ENCODE measurements around the gene SDHAF2. TPM values are rescaled to one million over a fixed set of nuclear protein-coding genes. Genes with fewer than 3 reads are reported as not detected.
A peak's percentile ranks its signal among the peaks of the same experiment; 100 is the strongest.

Gene SDHAF2
- total and polyA plus RNA-seq, 9 of the 15 experiments (the other 6 are each of a cell fraction or from before 2014, with no cell fraction given), result 21.2 to 144 (median 40.4) TPM

DNA sequence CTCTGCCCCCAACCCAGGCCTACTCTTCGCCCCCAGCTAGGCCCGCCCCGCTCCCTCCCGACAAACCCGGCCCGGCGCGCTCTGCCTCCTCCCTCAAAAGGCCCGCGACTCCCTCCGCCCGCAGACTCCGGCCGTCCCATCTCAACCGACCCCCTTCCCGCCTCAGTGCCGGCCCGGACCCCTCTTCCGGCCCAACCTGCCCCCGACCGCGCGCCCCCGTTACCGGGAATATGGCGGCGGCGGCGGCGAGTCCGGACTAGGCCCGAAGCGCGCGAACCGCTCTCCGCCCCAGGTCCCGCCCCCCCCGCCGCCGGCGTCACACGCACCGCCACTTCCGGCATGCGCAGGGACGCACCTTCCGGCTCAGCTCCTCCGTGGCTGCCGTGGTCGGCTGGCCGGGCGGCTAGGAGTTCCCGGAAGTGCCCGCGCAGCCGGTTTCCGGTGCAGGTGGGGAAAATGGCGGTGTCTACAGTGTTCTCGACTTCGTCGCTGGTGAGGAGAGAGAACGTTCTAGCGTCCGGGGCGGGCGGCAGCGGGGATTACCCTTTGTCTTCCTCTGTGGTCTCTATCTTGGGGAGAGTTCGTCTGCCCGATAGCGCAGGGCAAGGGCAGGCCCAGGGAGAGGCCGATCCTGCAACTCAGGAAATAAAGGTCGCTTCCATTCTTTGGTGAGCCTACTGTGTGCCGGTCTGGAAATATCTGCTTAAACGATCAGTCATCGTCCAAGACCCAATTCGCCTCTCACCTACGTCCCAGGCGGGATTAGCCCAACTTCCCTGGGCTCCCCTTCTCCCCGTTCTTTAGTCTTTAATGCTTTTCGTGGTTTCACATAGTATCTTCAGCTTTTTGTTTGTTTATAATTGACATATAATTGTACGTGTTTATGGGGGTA lies at the start of gene SDHAF2, which contains the start of gene CPSF7 (continued):
- TF ChIP-seq ZNF592 (IDR thresholded peaks at IDR 0.05), result no peak
- TF ChIP-seq TCF3 (CRISPR knock-in tag; IDR thresholded peaks at IDR 0.05), result 0 out of 2 replicates have a peak, but pooled peaks have one; percentile 10
- no peak for TF ChIP-seq CHD4 (IDR thresholded peaks at IDR 0.05; ENCODE audit: insufficient read depth, insufficient replicate concordance, low read depth, low read length, poor library complexity, severe bottlenecking)
- no peak for TF ChIP-seq SMARCA5 (IDR thresholded peaks at IDR 0.05)
- no peak; the same call in 1 of the 2 replicates for TF ChIP-seq CTBP1 (IDR thresholded peaks at IDR 0.05; ENCODE audit: borderline replicate concordance)
- TF ChIP-seq UBTF (IDR thresholded peaks at IDR 0.05; ENCODE audit: borderline replicate concordance in 1 of 2, low read depth in 2 of 2, low read length in 2 of 2), result peak in 1 of 2 experiments; percentile 95; a peak in 2 of 4 replicates
- TF ChIP-seq ETS2 (tag; IDR thresholded peaks at IDR 0.05; ENCODE audit: borderline replicate concordance, poor library complexity, severe bottlenecking), result no peak
- no peak for TF ChIP-seq ZNF408 (CRISPR knock-in tag; IDR thresholded peaks at IDR 0.05; ENCODE audit: low read depth)
- peak; percentile 98 for TF ChIP-seq GABPB1 (CRISPR knock-in tag; IDR thresholded peaks at IDR 0.05)
- TF ChIP-seq HDGF (IDR thresholded peaks at IDR 0.05), result no peak
- no peak for TF ChIP-seq ZNF398 (CRISPR knock-in tag; IDR thresholded peaks at IDR 0.05)
- peak; percentile 55 for TF ChIP-seq FIP1L1 (IDR thresholded peaks at IDR 0.05; ENCODE audit: low read depth, low read length, poor library complexity, severe bottlenecking)
- TF ChIP-seq ZBTB17 (CRISPR knock-in tag; IDR thresholded peaks at IDR 0.05), result 0 out of 2 replicates have a peak, but pooled peaks have one; percentile 38
- no peak for TF ChIP-seq NFE2 (IDR thresholded peaks at IDR 0.05; ENCODE audit: low read depth)
- peak; percentile 96 for TF ChIP-seq FOXP1 (CRISPR knock-in tag; IDR thresholded peaks at IDR 0.05)
- no peak for TF ChIP-seq RHOXF2B (CRISPR knock-in tag; conservative IDR thresholded peaks at IDR 0.05)
